GM23248 (cell line): ENCODE data around the gene SLC12A4.

Experiments
- EZH2 ChIP-seq: fragments of 200-600 bp; sonication (generic); IDR thresholded peaks from 2 replicates; pipeline ENCODE4 v1.6.1; 2018; ENCODE audit warnings: antibody characterized with exemption, mild to moderate bottlenecking; ENCODE audit not compliant: insufficient read depth, poor library complexity, severe bottlenecking
- EZH2phosphoT487 ChIP-seq: fragments of 200-600 bp; sonication (generic); IDR thresholded peaks from 2 replicates; pipeline ENCODE4 v1.6.1; 2018; ENCODE audit warnings: antibody characterized with exemption, moderate library complexity, mild to moderate bottlenecking, low read depth; ENCODE audit not compliant: insufficient read depth

- TF ChIP-seq EZH2: no peak
- no peak for TF ChIP-seq EZH2phosphoT487
Measured at GRCh38 chr16:67932462-67932840, 36.0 kb downstream of the SLC12A4 start.
